Stimulated activated CD4-positive, alpha-beta T cell treated with anti-CD3 and anti-CD28 coated beads, Interleukin-4, amount 100 ng/mL, for 24 hours (primary cell): ENCODE data around the gene DSCAML1.

Experiments
- DNase-seq: peaks from one replicate; pipeline ENCODE4 v3.0.0-alpha.2; 2020

The DSCAML1 gene

GRCh38 chr11:117831661-117832415 lies 34.8 kb upstream of the DSCAML1 start:
- no peak for DNase-seq

- no peak for DNase-seq
Observed at GRCh38 chr11:117830674-117831351, 33.8 kb upstream of the DSCAML1 start.

- no peak for DNase-seq
Observed at GRCh38 chr11:117830072-117830471, 33.1 kb upstream of the DSCAML1 start.

DNA sequence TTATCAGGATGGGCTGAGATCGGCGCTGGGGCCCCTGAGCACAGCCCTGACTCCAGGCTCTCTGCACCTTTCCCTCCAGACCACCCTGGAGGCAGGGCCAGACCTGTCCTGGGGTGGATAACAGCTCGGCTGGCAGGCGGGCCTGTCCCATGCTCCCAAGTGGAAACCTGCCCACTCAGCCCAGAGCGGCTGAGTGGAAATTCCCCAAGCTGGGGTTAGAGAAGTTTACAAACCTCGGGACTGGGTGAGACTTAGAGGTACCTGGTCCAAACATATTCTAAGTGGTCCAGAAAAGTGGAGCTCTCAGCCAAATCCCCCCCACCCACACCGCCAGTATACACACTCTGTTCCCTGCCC lies 32.3 kb upstream of the DSCAML1 start:
- DNase-seq, result no peak

DNA sequence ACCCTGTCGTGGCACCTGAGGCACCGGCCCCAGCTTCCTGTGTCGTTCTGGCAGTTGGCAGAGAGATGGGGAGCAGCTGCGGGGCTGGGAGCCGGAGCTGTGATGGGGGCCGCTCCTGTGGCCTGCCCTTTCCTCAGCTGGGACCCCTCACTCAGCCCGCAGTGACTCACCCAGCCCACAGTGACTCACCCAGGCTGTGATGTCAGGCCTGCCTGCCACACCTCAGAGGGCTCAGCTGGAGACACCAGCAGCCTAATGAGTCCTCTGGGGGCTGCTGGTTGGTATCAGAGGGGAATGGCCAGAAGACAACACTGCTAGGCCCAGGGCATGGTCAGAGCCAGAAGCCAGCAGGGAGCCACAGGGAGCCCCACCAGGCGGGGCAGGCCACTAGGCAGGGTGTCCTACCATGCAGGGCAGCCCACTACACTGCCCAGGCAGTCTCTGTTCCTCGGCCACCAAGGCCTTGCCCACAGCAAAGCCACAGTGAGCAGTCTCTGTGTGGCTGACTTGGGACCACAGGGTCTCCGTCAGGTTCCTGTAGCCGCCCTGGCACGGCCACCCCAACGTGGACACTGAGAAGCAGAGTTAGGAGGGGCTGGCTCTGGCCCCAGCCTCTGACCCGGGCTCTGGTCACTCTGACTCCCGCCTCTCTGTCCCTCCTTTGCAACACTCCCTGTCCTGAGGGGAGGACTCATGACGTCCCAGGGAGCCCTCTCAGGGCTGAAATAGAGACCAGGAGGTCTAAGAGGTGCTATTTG lies 31.8 kb upstream of the DSCAML1 start:
- DNase-seq, result peak; percentile 84

- DNase-seq, result no peak
Observed at GRCh38 chr11:117827521-117828511, 30.8 kb upstream of the DSCAML1 start.

- DNase-seq, result no peak
Observed at GRCh38 chr11:117826832-117827231, 29.8 kb upstream of the DSCAML1 start.

- DNase-seq, result no peak
Observed at GRCh38 chr11:117826190-117826570, 29.2 kb upstream of the DSCAML1 start.

GRCh38 chr11:117825538-117826189 lies 28.6 kb upstream of the DSCAML1 start:
- no peak for DNase-seq

DNA sequence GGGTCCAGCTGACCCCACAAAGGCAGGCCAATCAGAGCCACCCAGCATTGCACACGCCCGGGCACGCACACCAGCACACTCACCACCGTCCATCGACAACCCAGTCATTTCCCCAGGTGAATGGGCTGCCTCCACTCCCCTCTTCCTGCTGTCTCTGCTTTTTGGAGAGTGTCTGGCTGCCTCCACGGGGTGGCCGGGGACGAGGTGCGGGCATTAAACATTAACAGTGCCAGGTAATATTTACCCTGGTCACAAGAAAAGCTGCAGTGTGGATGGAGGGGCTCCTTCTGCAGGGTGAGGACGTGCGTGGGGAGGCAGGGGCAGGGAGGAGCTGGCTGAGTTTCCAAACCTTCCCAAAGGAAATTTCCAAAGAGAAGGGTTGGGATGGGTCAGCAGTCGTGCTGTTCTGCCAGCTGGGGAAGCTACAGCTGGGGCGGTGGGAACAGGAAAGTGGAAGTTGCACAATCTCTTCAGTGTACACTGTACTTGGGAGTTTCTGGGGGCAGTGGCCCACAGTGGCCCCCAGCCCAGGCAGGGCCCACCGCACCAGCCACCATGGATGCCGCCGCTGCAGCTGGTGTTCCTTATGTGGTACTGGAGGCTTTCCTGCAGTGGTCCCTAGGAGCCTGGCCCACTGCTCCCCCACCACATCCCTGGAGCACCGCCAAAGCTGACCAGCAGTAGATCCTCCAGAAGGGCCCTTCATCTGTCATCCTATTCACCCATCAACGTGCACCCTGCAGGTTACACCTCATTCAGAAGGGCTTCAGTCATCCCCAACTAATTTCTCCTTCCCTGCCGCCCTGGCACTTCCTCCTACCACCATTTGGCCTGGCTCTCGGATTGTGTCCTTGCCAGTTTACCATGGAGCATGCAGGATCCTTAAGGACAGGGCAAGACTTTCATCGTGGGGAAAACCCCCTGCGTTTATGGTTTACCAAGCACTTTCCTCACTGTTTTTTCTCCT lies 27.8 kb upstream of the DSCAML1 start, which contains the start of gene FXYD2:
FXYD2 (minus strand) TSS at position 174 of the 967 bp plus-strand sequence; CDS start at position 108, 66 bp downstream.
- no peak for DNase-seq

- no peak for DNase-seq
Observed at GRCh38 chr11:117823946-117824420, 27.0 kb upstream of the DSCAML1 start.

GRCh38 chr11:117823294-117823945 lies 26.4 kb upstream of the DSCAML1 start:
- no peak for DNase-seq

GRCh38 chr11:117822074-117823033 lies 25.3 kb upstream of the DSCAML1 start:
- DNase-seq, result peak; percentile 61

DNA sequence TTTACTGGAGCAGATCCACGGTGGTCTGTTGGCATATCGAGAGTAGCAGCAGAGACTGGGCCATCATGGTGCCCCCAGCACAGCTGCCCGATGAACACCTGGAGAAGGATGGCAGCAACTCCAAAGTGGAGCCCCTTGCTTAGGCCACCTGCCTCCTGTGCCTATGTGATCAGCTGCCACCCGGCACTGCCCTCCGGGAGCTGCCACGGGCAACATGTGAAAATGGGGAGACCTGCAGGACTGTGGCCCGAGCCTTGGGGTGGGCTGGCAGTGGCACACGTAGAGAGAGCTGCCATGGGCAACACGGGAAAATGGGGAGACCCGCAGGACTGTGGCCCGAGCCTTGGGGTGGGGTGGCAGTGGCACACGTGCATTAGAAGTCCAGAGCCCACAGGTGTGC lies 24.4 kb upstream of the DSCAML1 start:
- no peak for DNase-seq

DNA sequence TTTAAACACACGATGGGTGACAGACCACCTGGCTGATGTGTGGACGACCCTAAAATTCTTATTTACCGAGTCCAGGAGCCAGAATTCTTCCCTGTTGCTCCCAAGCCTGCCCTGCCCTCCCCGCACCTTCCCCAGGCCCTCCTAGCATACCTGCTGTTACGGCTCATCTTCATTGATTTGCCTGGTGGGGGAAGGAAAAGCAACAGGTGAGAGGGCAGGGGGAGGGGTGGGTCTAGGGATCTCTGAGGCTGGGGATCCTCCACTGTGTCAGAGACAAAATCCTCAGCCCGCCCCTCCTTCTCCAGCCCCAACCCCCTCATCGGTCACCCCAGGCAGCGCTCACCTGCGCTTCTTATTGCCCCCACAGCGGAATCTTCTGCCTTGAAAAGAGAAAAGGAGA lies 23.5 kb upstream of the DSCAML1 start:
- no peak for DNase-seq

- no peak for DNase-seq
Observed at GRCh38 chr11:117820071-117820470, 23.1 kb upstream of the DSCAML1 start.

DNA sequence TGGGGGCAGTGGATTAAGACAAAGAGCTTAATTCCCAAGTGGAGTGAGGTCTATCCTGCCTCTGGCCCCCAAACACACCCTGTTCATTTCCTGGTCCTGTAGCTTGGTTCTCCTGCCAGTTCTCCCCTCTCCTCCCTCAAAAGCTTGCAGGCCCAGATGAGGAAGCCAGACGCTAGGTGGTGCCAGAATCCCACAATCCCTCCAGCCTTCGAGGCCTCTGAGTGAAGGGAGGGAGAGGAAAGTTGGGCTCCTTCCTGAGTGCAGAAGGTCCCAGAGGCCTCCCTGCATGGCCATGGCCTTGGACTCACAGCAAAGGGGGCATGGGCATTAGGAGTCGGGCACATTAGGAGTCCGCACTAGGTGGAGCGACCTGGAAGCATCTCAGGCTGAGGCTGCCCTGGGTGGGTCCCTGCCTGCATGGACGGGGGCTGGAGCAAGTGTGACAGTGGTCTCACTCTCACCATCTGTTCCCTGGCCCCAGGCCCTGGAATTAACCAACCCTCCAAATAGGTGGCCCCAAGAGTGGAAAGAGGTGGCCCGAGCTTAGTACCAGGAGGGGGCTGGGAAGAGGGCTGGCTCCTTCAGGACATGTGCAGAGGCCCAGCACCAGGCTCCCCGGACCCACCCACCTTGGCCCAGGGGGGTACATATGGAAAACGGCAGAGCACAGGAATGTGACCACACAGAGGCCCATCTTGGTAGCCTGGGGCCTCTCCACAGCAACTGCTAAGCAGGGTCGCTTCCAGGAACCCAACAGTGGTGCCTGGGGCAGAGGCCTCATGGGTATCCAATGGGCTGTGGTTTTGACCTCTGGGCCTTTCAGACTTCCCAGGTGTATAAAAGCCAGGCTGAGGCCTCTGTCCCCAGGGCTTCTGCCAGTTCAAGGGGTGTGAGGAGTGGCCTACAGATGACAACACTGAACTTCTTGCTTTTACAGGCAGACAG lies 22.4 kb upstream of the DSCAML1 start:
- no peak for DNase-seq
